HG02610 (cell line): ENCODE results near the gene DMXL1.

ENCODE experiments used
- ATAC-seq: cut with Tn5 transposase; IDR thresholded peaks from one replicate; pipeline ENCODE4 v1.9.1; 2021; ENCODE audit warnings: mild to moderate bottlenecking, moderate library complexity; ENCODE audit not compliant: unreplicated experiment

The DMXL1 gene

GRCh38 chr5:119070828-119071560 is at the start of gene DMXL1:
Gene DMXL1 (plus strand): TSS chr5:119071087. CDS start chr5:119071570, 483 bp downstream.
- peak; percentile 82 for ATAC-seq

GRCh38 chr5:119021149-119021732 is 49.6 kb upstream of the DMXL1 start:
- no peak for ATAC-seq

GRCh38 chr5:119022017-119022745 is 48.7 kb upstream of the DMXL1 start:
- ATAC-seq: peak; percentile 55

GRCh38 chr5:119022773-119023172 is 48.1 kb upstream of the DMXL1 start:
- no peak for ATAC-seq

- no peak for ATAC-seq
Measured at GRCh38 chr5:119028575-119028974, 42.3 kb upstream of the DMXL1 start.

- ATAC-seq: peak; percentile 52
Measured at GRCh38 chr5:119031011-119031886, 39.6 kb upstream of the DMXL1 start.

GRCh38 chr5:119031905-119032304 is 39.0 kb upstream of the DMXL1 start:
- ATAC-seq: peak; percentile 25

GRCh38 chr5:119032656-119033055 is 38.2 kb upstream of the DMXL1 start:
- no peak for ATAC-seq

- no peak for ATAC-seq
Measured at GRCh38 chr5:119033135-119033534, 37.8 kb upstream of the DMXL1 start.

GRCh38 chr5:119036101-119036762 is 34.7 kb upstream of the DMXL1 start:
- ATAC-seq: no peak

- no peak for ATAC-seq
Measured at GRCh38 chr5:119037496-119038215, 33.2 kb upstream of the DMXL1 start.

GRCh38 chr5:119048246-119048645 is 22.6 kb upstream of the DMXL1 start:
- no peak for ATAC-seq

GRCh38 chr5:119049824-119050449 is 20.9 kb upstream of the DMXL1 start:
- ATAC-seq: no peak

- ATAC-seq: no peak
Measured at GRCh38 chr5:119054101-119054500, 16.8 kb upstream of the DMXL1 start.

- ATAC-seq: no peak
Measured at GRCh38 chr5:119055294-119055693, 15.6 kb upstream of the DMXL1 start.

GRCh38 chr5:119058979-119059529 is 11.8 kb upstream of the DMXL1 start:
- ATAC-seq: no peak

GRCh38 chr5:119059740-119060255 is 11.1 kb upstream of the DMXL1 start:
- ATAC-seq: no peak

- peak; percentile 86 for ATAC-seq
Measured at GRCh38 chr5:119063579-119064379, 7.1 kb upstream of the DMXL1 start.
